22Rv1 (cell line): Measurements from ENCODE around the gene HRG.

Experiments
- CTCF ChIP-seq: fragments of 450-650 bp; IDR thresholded peaks from 2 replicates; pipeline ENCODE4 v1.5.1; 2017; ENCODE audit warnings: mild to moderate bottlenecking
- ZFX ChIP-seq: fragments of 450-650 bp; IDR thresholded peaks from 2 replicates; pipeline ENCODE4 v1.6.1; 2017; ENCODE audit warnings: antibody characterized with exemption, borderline replicate concordance

GRCh38 chr3:186651678-186652215 is 14.1 kb upstream of the HRG start:
- TF ChIP-seq CTCF (no peak), ZFX (no peak)
